SK-N-SH (cell line): ENCODE measurements around the gene MORN2.

Experiments used
- EZH2phosphoT487 ChIP-seq: fragments of 200-600 bp; sonication (generic); IDR thresholded peaks from 2 replicates; pipeline ENCODE4 v1.6.1; 2017; ENCODE audit warnings: low read depth, mixed run types, mild to moderate bottlenecking, antibody characterized with exemption, moderate library complexity, borderline replicate concordance
- GABPA ChIP-seq: IDR thresholded peaks from 2 replicates; pipeline ENCODE4 v1.4.0; 2012; ENCODE audit warnings: low read depth, mild to moderate bottlenecking
- MEF2A ChIP-seq: IDR thresholded peaks from 2 replicates; pipeline ENCODE4 v1.4.0; 2012; ENCODE audit warnings: low read depth, borderline replicate concordance
- POLR2AphosphoS5 ChIP-seq: IDR thresholded peaks from 2 replicates; pipeline ENCODE4 v1.6.1; 2012; ENCODE audit warnings: low read depth, low read length
- RAD21 ChIP-seq: IDR thresholded peaks from 2 replicates; pipeline ENCODE4 v1.6.1; 2012; ENCODE audit warnings: mild to moderate bottlenecking, low read length
- TAF1 ChIP-seq: IDR thresholded peaks from 2 replicates; pipeline ENCODE4 v1.6.1; 2012; ENCODE audit warnings: low read depth, mild to moderate bottlenecking, low read length, moderate library complexity, borderline replicate concordance
- TF ChIP-seq, protein P1 (sequence below): fragments of 200-600 bp; sonication (generic); IDR thresholded peaks from 2 replicates; pipeline ENCODE4 v1.6.1; 2017; ENCODE audit warnings: antibody characterized with exemption, mild to moderate bottlenecking, moderate library complexity
- TF ChIP-seq, protein P2 (sequence below): IDR thresholded peaks from 2 replicates; pipeline ENCODE4 v1.4.0; 2012; ENCODE audit warnings: low read depth
- TF ChIP-seq, protein P3 (sequence below): IDR thresholded peaks from 2 replicates; pipeline ENCODE4 v1.4.0; 2012; ENCODE audit warnings: low read depth, borderline replicate concordance
- TF ChIP-seq, protein P4 (sequence below): IDR thresholded peaks from 2 replicates; pipeline ENCODE4 v1.6.1; 2012; ENCODE audit warnings: mild to moderate bottlenecking, low read depth, low read length, moderate library complexity
- TF ChIP-seq, protein P5 (sequence below): IDR thresholded peaks from 2 replicates; pipeline ENCODE4 v1.4.0; 2012; ENCODE audit warnings: low read depth, borderline replicate concordance

DNA sequence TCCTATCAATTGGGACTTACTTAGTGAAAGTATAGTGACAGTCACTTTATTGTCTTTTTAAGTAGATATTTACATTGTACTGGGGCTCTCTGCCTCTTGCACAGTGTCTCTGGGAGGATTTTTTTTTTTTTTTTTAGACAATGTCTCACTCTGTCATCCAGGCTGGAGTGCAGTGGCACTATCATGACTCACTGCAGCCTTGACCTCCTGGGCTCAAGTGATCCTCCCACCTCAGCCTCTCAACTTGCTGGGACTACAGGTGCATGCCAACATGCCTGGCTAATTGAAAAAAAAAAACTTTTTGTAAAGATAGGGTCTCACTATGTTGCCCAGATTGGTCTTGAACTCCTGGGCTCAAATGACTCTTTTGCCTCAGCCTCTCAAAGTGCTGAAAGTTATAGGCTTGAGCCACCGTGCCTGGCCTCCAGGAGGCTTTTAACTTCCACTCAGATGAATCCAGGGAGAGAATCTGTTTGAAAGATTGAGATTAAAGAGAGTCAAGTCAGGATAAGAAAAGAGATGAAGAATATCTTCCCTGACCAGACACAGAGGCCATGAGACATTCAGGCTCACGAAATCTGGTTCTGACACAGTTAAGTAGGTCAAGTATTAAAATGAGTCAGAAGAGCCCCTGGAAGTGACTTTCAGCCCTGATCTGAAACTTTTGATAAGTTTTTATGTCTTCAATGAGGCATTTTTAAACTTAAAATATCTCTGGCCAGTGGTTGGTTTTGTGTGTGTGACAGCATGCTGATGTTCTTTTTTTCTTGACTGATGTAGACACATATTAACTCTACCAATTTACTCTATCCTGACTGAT, 32.2 kb downstream of the MORN2 start:
- TF ChIP-seq MEF2A (no peak), RAD21 (no peak), GABPA (no peak), POLR2AphosphoS5 (no peak), TAF1 (no peak), EZH2phosphoT487 (no peak)
- TF ChIP-seq, protein P1, sequence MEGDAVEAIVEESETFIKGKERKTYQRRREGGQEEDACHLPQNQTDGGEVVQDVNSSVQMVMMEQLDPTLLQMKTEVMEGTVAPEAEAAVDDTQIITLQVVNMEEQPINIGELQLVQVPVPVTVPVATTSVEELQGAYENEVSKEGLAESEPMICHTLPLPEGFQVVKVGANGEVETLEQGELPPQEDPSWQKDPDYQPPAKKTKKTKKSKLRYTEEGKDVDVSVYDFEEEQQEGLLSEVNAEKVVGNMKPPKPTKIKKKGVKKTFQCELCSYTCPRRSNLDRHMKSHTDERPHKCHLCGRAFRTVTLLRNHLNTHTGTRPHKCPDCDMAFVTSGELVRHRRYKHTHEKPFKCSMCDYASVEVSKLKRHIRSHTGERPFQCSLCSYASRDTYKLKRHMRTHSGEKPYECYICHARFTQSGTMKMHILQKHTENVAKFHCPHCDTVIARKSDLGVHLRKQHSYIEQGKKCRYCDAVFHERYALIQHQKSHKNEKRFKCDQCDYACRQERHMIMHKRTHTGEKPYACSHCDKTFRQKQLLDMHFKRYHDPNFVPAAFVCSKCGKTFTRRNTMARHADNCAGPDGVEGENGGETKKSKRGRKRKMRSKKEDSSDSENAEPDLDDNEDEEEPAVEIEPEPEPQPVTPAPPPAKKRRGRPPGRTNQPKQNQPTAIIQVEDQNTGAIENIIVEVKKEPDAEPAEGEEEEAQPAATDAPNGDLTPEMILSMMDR, result no peak
- TF ChIP-seq, protein P2, sequence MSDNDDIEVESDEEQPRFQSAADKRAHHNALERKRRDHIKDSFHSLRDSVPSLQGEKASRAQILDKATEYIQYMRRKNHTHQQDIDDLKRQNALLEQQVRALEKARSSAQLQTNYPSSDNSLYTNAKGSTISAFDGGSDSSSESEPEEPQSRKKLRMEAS, result no peak
- TF ChIP-seq, protein P3, sequence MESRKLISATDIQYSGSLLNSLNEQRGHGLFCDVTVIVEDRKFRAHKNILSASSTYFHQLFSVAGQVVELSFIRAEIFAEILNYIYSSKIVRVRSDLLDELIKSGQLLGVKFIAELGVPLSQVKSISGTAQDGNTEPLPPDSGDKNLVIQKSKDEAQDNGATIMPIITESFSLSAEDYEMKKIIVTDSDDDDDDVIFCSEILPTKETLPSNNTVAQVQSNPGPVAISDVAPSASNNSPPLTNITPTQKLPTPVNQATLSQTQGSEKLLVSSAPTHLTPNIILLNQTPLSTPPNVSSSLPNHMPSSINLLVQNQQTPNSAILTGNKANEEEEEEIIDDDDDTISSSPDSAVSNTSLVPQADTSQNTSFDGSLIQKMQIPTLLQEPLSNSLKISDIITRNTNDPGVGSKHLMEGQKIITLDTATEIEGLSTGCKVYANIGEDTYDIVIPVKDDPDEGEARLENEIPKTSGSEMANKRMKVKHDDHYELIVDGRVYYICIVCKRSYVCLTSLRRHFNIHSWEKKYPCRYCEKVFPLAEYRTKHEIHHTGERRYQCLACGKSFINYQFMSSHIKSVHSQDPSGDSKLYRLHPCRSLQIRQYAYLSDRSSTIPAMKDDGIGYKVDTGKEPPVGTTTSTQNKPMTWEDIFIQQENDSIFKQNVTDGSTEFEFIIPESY, result no peak
- TF ChIP-seq, protein P4, sequence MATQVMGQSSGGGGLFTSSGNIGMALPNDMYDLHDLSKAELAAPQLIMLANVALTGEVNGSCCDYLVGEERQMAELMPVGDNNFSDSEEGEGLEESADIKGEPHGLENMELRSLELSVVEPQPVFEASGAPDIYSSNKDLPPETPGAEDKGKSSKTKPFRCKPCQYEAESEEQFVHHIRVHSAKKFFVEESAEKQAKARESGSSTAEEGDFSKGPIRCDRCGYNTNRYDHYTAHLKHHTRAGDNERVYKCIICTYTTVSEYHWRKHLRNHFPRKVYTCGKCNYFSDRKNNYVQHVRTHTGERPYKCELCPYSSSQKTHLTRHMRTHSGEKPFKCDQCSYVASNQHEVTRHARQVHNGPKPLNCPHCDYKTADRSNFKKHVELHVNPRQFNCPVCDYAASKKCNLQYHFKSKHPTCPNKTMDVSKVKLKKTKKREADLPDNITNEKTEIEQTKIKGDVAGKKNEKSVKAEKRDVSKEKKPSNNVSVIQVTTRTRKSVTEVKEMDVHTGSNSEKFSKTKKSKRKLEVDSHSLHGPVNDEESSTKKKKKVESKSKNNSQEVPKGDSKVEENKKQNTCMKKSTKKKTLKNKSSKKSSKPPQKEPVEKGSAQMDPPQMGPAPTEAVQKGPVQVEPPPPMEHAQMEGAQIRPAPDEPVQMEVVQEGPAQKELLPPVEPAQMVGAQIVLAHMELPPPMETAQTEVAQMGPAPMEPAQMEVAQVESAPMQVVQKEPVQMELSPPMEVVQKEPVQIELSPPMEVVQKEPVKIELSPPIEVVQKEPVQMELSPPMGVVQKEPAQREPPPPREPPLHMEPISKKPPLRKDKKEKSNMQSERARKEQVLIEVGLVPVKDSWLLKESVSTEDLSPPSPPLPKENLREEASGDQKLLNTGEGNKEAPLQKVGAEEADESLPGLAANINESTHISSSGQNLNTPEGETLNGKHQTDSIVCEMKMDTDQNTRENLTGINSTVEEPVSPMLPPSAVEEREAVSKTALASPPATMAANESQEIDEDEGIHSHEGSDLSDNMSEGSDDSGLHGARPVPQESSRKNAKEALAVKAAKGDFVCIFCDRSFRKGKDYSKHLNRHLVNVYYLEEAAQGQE, result no peak
- TF ChIP-seq, protein P5, sequence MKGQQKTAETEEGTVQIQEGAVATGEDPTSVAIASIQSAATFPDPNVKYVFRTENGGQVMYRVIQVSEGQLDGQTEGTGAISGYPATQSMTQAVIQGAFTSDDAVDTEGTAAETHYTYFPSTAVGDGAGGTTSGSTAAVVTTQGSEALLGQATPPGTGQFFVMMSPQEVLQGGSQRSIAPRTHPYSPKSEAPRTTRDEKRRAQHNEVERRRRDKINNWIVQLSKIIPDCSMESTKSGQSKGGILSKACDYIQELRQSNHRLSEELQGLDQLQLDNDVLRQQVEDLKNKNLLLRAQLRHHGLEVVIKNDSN, result no peak
